T-helper 9 cell (primary cell): ENCODE data around the gene RPS19BP1.
A peak's percentile ranks its signal among the peaks of the same experiment; 100 is the strongest.
"Not testable (repeated sequence)": the region's sequence is repeated elsewhere in the genome, so short reads cannot be mapped to it uniquely, and the experiment has no call there.

Experiments
- DNase-seq: peaks from one replicate; pipeline ENCODE4 v3.0.0-alpha.2; 2020

The RPS19BP1 gene

DNA sequence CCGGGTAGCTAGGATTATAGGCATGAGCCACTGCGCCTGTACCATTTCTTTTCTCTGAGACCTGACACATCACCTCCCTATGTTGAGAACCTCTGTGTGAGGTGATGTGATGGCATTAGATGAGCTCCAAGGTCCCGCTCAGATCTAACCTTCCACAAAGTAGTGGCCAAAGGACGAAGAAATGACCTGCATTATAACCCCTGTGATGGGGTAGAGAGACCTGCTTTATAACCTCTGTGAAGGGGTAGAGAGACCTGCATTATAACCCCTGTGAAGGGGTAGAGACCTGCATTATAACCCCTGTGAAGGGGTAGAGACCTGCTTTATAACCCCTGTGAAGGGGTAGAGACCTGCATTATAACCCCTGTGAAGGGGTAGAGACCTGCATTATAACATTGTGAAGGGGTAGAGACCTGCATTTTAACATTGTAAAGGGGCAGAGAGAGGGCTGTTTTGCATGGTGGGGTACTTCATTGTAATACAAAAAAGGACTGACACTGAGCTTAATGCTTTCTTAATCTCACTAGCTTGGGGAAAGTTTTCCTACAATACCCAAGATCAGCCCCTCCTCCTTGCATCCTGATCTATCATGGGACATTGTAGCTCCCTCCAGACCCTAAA lies 21.9 kb downstream of the RPS19BP1 start:
- DNase-seq = no peak

DNA sequence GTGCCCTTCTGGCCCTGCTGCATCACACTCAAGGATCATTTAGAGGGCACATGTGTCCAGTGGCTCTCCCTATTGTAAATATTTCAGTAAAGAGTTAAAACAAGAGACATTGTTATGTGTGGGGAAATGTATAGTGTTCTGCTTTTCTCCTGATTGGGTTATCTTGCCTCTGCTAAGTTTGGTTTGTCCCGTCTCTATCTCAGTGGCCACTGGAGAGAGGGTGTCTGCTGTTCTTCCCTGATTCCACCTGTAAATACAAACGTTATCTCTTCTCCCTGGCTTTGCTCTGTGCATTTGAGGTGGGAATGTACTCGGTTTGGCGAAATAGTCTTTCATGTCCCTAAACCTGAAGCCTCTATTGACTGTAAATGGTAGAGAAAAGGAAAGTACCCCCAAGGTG lies 24.2 kb downstream of the RPS19BP1 start:
- DNase-seq = no peak

DNA sequence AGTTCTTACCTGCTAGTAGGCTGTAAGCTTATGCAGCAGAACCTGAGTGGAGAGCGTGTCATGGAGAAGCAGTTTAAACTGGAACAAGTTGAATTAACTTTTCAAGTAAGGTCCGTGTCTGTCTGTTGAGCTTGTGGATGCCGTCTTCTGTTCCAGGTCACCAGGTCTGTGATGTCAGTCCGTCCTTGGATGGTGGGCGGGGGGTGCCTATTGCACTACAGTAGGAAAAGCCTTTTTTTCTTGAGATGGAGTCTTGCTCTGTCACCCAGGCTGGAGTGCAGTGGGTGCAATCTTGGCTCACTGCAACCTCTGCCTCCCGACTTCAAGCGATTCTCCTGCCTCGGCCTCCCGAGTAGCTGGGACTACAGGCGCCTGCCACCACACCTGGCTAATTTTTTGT lies 25.5 kb downstream of the RPS19BP1 start:
- DNase-seq = not testable (repeated sequence)

DNA sequence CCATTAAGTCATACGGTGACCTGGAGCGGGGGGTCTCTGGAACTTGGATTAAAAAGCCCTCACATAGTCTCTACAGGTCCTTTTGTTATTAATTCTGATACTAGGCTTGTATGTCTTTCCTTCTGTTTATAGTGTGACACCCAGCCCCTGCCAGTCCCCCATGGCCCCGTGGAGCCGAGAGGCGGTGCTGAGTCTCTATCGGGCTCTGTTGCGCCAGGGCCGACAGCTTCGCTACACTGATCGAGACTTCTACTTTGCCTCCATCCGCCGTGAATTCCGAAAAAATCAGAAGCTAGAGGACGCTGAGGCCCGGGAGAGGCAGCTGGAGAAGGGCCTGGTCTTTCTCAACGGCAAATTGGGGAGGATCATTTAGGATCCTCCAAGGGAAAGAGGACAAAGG lies 28.5 kb downstream of the RPS19BP1 start:
- DNase-seq = no peak

DNA sequence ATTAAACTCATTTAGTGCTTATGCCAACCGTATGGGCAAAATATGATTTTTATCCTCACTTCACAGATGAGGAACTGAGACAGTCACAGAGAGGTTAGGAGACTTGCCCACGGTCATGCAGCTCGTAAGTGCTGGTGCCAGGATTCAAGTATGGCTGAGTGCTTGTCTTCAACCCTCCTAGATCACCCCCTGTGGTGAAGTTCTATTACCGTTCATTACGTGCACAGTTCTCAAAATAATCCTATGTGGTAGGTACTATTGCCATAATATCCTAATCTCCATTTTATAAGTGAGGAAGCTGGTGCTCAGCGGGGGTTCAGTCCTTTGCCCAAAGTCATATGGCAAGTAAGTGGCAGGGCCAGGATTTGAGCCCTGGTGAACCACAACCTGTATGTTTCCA lies 28.9 kb downstream of the RPS19BP1 start:
- no peak for DNase-seq

DNA sequence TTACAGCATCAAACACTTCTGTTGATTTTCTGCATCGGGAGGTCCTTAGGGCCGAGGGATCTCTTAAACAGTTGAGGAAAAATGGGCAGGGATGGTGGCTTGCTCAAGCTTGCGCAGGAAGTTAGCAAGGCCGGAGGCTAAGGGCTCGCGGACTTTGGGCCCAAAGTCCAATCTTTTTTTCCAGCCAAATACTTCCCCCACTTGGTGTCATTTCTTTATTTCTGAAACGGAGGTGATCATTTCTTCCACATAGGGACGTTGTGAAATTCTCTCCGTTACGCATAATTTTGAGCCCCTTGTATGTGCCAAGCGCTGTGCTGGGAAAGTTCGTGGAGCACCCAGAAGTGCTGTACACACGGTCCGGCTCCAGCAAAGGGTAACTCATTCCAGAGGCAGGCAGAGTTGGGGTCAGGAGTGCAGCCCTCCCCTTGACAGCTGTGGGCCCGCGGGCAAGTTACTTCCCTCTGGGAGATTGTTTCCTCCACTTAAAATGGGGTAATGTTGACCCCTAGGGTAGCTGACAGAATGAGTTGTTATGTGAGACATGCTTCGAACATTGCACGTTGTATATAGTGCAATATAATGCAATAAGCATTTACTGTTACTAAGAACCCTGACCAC lies 29.6 kb downstream of the RPS19BP1 start:
- DNase-seq = no peak

DNA sequence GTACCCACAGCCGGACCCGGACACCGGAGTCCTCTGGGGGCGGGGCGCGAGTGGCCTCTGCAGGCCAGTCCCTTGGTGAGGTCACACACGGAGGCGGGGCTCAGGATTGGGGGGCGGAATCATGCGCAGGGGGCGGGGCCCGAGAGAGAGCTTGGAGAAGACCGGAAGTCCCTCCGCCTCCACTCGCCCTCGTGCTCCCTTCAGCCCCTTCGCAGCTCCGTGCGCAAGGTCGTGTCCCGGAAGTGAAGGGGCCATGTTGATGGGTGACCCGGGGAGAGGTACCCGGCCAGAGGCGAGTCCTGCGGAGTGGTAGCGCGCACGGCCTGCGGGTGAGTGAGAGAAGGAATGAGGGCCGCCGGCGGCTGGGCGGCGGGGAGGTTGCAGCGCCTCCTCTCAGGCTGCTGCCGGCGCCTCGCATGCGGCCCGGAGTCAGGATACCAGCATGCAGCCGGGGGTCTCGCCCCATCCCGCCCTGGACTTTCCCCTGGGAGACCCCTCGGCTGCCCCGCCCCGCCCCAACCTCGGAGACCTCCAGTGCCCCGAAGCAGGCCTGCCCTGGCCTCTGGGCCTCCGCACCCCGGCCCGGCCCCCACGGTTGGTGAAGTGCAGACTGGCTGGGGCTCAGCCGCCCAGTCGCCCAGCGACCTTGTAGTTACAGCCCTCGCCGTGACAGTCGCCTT lies 30.3 kb downstream of the RPS19BP1 start, which contains the start of gene MIEF1:
Gene MIEF1, plus strand, starts transcription at position 182 of the 680 bp plus-strand sequence. CDS start 9,005 bp downstream, outside the sequence.
- peak; percentile 79 for DNase-seq

DNA sequence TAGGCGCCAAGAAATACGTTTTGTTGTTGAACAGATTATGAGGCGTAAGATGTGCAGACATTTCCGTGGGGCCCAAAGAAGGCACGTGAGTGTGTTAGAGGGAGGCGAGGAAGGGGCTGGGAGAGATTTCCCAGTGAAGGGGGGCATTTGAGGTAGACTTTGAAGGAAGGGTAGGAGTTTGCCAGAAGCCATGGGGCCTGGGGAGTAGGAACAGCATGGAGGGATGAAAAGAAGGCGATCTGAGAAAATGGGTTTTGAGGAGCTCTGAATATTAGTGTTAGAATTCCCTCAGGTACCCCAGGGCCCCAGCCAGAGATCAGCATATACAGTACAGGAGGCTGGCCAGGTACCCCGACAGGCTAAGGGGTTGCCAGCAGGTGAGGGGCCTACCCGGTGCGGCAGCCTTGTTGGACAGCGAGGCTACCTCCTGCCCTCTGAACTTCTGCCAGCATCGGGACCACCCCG lies 30.9 kb downstream of the RPS19BP1 start:
- no peak for DNase-seq

DNA sequence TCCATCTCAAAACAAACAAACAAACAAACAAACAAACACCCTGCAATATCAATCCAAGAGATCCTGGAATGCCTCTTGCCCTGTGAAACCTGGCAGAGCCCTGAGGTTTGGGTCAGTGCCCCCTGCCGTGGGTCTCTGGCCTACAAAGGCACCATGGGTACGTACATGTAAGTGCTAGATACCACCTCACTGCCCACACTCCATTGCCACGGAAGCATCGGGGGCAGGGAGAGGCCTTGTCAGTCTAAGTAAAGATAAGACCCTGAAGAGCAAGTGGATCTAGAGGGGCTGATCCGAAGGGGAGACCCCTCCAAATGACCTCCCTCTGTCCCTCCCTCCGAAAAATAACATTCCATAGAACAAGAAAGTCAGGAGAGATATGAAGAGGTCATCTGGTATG lies 32.4 kb downstream of the RPS19BP1 start:
- DNase-seq = no peak

DNA sequence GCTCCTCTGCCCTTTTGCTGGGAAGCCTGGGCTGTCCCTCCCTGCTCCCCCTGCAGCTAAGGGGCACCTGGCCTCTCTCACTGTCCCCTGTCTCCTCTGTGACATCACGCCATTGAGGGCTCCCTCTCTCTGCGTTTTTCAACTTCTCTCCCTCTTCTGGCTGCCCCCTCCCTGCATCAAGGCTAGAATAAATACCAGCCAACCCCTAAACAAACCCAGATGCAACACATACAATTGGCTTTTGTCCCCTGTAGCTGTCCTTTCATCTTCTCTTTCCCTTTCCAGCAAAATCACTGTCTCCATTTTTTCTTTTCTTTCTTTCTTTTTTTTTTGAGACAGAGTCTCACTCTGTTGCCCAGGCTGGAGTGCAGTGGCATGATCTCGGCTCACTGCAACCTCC lies 33.7 kb downstream of the RPS19BP1 start:
- DNase-seq = no peak

DNA sequence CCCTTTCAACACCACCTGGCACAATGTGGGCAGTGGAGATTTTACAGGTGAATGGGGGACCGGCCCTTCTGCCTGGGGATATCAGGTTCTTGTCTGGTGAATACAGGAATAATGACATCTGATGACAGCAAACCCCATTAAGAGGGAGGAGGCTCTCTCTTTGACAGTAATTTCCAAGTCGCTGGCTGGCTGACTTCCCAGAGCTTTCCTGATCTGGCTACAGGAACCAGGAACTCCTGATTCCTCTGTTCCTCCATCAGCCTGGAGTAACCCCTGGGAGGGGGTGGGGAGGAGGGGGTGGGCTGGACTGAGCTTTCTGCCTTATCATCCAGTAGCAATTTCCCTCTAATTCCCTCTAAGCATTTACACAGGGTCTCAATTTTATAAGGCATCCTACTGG lies 34.2 kb downstream of the RPS19BP1 start:
- no peak for DNase-seq

DNA sequence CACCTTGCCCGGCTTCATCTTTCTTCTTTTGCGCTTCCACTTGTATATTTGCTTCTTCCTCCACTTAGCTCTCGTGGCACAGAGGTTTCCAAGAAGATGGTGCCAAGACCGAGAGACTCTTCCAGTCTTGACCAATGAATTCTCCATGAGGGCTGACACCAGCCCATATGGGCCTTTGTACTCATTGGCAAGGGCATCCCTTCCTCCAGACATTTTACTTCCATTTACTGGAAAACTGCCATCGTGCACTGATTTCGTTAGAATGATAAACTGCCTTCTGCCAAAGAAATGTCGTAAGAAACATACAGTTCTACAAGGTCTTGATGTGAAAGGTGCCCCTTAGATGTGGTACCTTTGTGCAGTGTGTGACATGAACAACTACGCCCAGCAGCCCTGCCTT lies 35.1 kb downstream of the RPS19BP1 start:
- no peak for DNase-seq

DNA sequence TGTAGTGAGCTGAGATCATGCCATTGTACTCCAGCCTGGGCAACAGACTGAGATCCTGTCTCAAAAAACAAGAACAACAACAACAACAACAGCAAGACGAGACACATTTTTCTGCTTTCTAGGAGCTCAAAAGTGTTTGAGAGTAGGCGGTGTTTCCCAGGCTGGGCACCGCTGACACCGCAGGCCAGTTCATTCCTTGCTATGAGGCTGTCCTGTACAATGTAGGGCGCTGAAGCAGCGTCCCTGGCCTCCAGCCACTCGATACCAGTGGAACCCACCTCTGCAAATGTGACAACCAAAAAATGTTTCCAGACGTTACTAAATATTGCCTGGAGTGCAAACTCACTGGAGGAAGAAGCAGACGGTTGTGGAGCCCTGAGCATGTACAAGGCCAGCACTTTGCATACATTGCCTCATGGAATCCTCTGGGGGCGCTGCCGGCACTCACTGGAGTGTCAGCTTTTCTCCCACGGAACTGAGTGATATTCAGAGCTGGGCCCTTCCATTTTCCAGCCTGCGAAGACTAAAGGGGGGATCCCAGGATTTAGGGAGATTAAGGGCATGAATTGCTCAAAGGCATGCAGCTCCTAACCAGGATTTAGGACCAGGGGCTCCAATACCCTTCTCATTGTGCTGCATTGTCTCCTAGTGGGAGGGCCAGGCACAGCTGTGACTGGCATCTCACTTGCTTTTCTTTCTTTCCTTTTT lies 36.3 kb downstream of the RPS19BP1 start:
- DNase-seq = peak; percentile 28

DNA sequence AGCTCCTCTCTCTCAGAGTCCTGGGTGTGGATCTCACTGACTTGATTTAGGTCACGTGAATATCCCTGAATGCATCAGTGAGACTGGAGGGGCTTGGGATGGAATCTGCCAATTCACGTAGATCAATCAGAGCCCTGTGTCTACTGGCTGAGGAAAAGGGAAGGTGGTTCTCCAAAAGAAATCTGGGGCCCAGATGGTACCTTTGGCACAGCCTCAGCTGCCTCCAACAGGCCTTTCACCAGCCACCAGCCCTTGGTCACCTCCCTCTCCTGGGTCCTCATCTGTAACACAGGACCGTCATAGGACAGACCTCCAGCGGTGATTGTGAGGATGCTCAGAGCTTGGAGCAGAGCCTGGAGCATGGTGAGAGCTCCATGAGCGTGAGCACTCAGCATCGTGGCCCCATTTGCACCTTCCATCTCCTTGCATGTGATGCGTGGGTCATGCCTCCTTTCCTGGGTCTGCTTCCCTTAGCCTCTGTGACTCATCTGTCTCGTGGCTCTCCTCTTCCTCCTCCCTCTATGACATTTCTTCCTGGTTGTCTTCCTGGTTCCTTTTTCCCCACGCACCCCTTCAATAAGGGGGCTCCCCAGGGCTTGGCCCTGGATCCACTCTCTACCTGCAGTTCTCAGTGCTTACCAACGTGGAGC lies 38.0 kb downstream of the RPS19BP1 start:
- DNase-seq = no peak

DNA sequence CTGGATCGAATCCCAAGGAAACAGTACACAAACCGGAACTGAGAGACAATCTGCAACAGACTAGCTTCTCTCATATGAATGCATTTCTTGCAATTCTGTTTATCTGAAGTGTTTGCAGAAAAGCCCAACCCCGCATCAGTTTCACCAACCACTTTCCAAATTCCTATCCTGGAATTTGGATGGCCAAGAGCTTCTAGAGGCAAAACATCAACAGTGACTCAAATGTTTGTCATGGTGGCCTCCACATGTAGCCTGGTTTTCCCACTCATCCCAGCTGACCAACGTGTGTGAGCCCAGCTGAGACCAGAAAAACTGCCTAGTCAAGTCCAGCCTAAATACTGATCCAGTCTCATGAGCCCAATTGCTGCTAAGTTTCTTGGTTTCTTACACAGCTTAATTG lies 38.8 kb downstream of the RPS19BP1 start:
- DNase-seq = no peak

DNA sequence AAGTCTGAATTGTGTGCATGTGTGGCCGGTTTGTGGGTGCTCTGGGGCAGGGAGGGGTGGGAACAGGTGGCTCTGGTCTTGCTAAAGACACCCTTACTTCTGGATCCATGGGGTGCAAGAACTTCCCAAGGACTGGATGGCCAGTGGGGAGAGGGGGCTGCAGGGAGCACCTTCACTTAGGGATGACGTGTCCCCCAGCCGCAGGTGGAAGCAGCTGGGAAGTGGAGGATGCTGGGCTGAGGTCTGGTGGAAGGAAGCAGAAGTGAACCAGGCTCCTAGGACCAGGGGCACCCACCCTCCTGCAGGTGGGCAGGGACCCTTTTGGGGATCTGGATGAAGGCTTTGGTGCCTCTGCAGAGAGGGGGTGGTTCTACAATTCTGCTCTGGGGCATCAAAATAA lies 40.4 kb downstream of the RPS19BP1 start:
- DNase-seq = no peak

DNA sequence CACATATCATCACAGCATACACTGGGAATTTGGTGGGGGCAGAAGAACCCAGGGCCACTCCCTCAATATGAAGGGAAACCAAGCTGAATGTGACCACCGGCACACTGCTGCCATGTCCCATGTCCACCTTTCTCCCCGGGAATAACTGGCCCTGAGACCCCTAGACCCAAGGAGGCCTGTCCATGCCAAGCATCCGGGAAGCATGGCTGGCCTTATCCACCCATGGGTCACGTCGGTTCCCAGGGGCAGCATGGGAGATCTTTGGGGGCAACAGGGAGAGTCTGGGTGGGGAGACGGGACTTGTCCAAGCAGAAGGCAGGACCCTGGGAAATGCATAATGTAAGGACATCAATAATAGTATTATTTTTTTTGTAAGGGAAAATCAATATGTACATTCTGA lies 40.9 kb downstream of the RPS19BP1 start:
- no peak for DNase-seq

DNA sequence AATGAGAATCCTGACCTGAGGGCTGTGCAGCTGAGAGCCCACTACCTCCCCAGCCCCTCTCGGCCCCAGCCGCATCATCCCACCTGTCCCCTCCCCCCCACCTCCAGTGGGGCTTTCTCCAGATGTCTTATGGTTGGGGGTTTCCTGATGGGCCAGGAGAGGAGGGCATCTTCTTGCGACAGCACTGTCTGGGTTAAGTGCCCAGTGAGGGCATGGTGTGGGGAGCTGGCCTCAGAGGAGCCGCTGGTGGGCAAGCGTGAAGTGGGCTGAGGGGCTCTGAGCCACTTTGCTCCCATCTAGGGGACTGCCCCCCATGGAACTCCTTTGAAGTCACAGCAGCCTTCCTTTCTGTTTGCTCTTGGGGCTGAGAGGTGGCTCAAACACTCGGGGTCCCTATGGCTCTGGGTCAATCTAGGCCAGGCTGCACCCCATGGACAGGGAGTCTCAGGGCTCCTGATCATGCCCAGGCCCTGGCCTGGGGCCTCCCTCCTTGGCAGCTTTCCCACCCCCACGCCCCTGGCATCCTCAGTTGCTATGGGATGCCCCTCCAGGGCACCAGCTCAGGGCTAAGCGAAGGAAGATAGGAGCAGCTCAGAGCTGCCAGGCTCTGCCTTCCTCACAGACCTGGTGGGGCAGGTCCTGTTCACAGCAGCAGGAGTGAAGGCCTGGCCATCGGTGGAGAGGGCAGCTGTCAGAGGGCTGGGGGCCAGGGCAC lies 41.4 kb downstream of the RPS19BP1 start:
- DNase-seq = no peak

DNA sequence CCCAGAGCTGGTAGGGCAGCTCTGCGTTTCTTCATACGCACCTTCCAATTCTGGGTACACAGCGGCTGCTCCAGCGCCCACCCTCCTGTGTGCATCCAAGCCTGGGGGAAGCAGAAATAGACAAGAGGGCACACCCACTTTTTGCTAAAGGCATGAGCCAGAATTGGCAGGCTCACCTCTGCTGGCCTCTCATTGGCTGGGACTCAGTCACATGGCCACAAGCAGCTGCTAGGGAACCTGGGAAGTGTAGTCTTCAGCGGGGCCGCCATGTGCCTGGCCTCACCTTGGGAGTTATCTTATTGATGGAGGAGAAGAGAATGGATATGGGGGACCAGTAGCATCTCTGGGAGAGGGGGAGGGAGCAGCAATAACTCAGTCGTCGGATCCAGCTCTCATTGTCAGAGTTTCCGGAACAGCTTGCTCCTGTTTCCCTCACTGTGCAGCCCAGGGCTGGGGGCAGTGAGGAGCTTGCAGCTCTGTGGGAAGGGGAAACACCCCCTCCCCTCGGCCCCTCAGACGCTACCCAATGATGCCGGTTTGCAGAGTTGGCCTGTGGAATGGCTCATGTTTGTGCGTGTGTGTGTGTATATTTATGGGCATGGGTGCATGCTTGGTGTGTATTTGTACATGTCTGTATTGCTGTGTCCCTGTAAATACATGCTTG lies 42.3 kb downstream of the RPS19BP1 start:
- peak; percentile 63 for DNase-seq

DNA sequence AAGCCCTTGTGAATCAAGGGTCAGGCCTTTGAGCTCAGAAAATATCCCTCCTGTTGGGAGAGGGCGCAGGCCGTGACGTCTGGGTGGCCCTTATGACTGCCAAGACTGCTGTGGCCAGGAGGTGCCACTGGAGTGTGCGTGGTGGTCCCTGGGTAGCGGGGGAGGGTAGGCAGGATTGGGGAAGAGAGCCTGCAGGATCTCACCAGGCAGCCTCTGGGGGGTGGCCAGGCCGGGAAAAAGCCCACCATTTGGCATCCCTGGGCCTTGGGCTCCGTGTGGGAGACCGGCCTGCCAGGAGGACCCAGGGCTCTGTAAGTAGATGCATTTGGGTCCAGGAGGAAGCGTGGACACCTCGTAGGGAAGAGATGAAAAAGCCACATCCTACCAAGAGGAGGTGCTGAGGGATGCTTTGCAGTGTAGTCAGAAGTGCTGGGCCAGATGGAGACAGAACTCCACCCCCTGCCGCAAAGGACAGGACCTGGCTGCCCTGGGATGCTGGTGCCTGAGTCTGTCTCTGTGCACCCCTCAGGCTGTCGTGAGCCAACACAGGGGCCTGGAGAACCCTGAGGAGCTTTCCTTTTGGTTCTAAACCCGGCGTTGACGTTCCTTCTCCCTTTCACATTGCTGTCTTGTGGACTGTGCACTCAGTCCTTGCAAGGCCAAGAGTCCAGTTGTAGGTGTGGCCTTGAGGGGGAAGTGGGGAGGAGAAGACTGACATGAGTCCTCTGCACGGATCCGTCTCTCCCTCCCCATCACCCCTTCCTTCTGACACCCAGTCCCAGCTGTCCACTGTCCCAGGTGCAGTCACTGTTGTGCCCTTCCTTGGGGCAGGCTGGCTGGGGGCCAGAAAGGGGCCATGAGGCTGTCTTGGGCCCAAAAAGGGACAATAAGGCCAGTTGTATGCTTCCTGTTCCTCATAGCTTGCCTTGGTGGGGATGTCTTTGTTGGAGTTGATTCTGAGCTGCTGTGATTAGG lies 43.2 kb downstream of the RPS19BP1 start:
- DNase-seq = no peak
